HG03571 (cell line): ENCODE results near the gene SMPD4.
"Not testable (repeated sequence)": the region's sequence is repeated elsewhere in the genome, so short reads cannot be mapped to it uniquely, and the experiment has no call there.

Source experiments
- ATAC-seq: cut with Tn5 transposase; IDR thresholded peaks from one replicate; pipeline ENCODE4 v1.9.1; 2021; ENCODE audit not compliant: unreplicated experiment

SMPD4 gene, protein sequence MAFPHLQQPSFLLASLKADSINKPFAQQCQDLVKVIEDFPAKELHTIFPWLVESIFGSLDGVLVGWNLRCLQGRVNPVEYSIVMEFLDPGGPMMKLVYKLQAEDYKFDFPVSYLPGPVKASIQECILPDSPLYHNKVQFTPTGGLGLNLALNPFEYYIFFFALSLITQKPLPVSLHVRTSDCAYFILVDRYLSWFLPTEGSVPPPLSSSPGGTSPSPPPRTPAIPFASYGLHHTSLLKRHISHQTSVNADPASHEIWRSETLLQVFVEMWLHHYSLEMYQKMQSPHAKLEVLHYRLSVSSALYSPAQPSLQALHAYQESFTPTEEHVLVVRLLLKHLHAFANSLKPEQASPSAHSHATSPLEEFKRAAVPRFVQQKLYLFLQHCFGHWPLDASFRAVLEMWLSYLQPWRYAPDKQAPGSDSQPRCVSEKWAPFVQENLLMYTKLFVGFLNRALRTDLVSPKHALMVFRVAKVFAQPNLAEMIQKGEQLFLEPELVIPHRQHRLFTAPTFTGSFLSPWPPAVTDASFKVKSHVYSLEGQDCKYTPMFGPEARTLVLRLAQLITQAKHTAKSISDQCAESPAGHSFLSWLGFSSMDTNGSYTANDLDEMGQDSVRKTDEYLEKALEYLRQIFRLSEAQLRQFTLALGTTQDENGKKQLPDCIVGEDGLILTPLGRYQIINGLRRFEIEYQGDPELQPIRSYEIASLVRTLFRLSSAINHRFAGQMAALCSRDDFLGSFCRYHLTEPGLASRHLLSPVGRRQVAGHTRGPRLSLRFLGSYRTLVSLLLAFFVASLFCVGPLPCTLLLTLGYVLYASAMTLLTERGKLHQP

GRCh38 chr2:130181325-130181879 is at the start of gene SMPD4:
Gene SMPD4, minus strand, starts transcription at chr2:130181602. Its CDS starts 5,010 bp downstream, at chr2:130176592.
- ATAC-seq: peak; percentile 60

DNA sequence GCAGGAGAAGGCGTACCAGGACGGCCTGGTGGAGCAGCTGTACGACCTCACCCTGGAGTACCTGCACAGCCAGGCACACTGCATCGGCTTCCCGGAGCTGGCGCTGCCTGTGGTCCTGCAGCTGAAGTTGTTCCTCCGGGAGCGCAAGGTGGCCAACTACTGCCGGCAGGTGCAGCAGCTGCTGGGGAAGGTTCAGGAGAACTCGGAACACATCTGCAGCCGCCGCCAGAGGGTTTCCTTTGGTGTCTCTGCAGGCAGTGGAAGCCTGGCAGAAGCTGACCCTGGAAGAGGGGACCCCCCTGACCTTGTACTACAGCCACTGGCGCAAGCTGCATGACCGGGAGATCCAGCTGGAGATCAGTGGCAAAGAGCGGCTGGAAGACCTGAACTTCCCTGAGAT is 49.5 kb upstream of the SMPD4 start:
- not testable (repeated sequence) for ATAC-seq

- not testable (repeated sequence) for ATAC-seq
Observed at GRCh38 chr2:130230376-130230775, 49.0 kb upstream of the SMPD4 start.

GRCh38 chr2:130229161-130229510 is 47.7 kb upstream of the SMPD4 start:
- ATAC-seq: not testable (repeated sequence)

DNA sequence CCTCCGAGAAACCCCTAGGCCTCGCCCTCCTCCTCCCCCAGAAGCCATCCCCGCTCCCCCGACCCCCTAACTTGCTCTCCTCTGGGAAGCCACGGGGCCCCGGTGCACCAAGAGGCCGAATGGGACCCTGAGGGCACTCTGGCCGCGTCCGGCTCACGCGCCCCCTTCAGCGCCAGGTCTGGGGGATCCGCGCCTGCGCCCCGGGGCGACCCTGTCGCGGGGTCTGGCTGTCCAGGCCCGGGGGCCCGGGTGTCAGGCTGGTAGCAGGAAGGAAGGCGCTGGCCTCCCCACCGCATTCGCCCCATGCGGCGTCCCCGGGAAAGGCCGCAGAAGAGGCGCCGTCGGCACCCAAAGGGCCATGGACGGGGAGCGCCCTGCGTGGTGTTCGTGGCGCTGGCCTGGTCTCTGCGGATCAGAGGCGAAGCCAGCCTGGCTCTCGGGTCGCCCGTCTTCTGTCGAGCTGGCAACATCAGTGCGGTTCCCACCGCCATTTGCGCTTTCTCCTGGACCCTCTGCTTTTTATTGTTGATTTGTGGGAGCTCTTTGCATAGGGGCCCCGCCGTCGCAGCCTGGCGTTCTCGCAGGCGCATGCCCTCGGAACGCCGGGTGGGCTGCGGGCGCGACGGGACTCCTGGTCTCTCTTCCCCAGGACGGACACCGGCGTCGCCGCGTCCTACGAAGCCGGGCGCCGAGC is 47.2 kb upstream of the SMPD4 start:
- not testable (repeated sequence) for ATAC-seq

- ATAC-seq: not testable (repeated sequence)
Observed at GRCh38 chr2:130228005-130228404, 46.6 kb upstream of the SMPD4 start.

- not testable (repeated sequence) for ATAC-seq
Observed at GRCh38 chr2:130222523-130222922, 41.1 kb upstream of the SMPD4 start.

DNA sequence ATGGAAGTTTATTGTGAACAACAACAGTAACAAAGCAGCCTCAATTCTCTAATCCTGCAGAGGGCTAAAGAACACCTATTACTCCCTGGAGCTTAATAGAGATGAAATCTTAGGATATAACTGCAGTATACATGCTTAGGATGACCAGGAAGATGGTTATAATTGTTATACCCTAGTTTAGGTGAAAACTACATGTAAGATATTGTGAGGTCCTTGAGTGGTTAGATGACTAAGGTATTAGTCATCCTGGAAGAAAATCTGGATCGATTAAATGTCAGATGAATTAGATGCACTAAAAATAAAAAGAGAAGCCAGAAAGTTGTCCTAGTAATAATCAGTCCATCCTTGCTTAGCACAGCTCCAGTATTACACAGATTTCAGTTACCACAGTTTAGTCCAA is 39.1 kb upstream of the SMPD4 start:
- not testable (repeated sequence) for ATAC-seq

- ATAC-seq: not testable (repeated sequence)
Observed at GRCh38 chr2:130219147-130219546, 37.7 kb upstream of the SMPD4 start.

DNA sequence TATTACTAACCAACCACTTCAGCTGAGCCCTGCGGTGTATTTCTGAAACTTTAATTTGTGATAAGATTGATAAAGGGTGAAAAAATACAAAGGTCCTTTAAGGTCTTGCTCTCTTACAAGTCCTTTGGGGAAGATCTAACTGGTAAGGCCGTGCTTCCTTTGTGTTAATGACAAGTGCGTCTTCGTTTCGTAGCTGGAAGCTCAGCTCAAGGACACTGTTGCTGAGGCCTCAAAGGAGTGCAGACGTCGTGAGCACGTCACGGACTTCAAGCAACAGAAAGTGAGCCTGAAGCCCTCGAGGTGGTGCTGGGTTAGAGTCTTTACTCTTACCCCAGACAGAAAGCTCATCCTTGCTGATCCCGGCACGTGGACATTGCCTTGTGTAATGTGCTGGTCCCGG is 25.6 kb upstream of the SMPD4 start:
- ATAC-seq: not testable (repeated sequence)

DNA sequence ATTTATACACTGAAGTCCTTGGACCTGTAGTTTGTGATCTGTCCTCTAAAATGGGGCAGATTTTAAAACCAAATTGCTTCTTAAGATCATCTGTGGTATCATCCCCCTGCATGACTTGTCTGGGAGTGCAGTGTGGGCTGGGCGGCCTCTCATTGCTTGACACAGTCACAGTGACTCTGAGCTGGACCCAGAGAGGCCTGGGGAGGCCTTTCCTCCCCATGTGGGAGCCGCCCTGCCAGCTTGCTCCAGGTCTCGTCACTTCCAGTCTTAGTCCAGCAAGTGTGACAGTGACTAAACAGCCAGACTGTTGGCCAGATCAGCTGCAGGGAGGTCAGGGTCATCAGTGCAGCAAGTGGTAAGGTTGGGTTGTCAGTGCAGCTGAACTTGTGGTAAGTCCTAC is 21.7 kb upstream of the SMPD4 start:
- ATAC-seq: not testable (repeated sequence)

- not testable (repeated sequence) for ATAC-seq
Observed at GRCh38 chr2:130202518-130202917, 21.1 kb upstream of the SMPD4 start.

GRCh38 chr2:130198343-130198742 is 16.9 kb upstream of the SMPD4 start, which contains the start of gene TUBA3E:
Gene TUBA3E, minus strand, starts transcription at chr2:130198439. Its CDS starts 79 bp downstream, at chr2:130198360.
- ATAC-seq: no peak

DNA sequence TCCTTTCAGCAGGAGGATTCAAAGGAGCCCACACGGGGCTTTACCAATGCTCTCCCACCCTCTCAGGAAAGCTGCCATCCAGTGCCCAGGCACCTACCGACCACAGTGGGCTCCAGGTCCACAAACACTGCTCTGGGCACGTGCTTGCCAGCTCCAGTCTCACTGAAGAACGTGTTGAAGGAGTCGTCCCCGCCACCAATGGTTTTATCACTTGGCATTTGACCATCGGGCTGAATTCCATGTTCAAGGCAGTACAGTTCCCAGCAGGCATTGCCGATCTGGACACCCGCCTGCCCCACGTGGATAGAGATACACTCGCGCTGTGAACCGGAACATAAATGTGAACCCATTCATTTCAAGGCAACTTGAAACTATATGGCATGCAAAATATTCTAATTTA is 14.7 kb upstream of the SMPD4 start:
- ATAC-seq: not testable (repeated sequence)

GRCh38 chr2:130195089-130195635 is 13.8 kb upstream of the SMPD4 start:
- ATAC-seq: not testable (repeated sequence)

DNA sequence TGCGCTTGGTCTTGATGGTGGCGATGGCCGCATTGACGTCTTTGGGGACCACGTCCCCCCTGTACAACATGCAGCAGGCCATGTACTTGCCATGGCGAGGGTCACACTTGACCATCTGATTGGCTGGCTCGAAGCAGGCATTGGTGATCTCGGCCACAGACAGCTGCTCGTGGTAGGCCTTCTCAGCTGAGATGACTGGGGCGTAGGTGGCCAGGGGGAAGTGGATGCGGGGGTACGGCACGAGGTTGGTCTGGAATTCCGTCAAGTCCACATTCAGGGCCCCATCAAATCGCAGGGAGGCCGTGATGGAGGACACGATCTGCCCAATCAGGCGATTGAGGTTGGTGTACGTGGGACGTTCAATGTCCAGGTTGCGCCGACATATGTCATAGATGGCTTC is 12.4 kb upstream of the SMPD4 start:
- ATAC-seq: not testable (repeated sequence)

DNA sequence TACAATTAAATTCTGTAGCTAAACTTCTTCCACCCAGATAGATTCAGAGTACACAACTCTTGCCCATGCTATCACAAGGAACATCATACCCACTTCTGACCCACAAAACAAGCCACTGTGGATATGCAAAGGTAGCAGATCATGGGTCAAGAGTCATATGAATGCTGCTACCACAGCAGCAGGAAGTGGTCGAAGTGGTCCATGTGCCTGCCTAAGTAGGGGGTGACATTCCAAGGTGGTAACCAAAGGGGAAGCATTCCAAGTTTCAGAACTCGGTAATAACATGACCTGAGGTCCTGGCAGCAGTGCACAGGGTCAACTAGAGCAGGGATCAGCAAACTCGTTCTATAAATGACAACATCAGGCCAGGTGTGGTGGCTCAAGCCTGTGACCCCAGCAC is 11.0 kb upstream of the SMPD4 start:
- ATAC-seq: not testable (repeated sequence)

DNA sequence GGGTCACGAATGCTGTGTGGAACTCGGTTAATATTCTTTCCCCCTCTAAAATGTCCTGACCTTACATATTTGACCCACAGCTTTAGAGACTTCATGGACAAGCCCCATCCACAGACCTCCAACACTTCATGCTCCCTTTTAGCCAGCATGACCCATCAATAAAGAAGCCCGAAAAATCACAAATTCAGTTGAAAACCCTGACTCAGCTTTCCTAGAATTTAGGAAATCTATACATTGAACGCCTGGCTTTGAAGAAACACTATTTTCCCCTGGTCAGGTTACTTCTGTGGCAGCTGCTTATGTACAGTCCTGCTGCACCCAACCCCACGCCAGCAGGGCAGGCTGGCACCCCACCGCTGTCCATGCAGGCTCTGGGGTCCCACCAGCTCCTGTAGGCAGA is 9.9 kb upstream of the SMPD4 start:
- not testable (repeated sequence) for ATAC-seq

DNA sequence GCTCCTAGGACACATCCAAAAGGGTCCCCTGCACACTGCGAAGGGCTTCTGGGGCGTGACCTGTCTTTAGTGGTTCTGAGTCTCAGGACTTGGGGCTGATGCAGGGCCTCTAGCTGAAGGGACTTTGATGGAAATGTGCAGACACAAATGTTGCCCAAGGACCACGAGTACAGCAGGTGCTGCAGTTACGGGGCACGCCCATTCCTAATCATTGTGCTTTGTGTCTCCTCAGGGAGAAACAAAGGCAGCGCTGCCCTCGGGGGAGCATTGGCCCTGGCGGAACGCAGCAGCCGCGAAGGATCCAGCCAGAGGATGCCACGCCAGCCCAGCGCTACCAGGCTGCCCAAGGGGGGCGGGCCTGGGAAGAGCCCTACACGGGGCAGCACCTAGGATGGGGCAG is 8.8 kb upstream of the SMPD4 start:
- ATAC-seq: no peak

- not testable (repeated sequence) for ATAC-seq
Observed at GRCh38 chr2:130188958-130189357, 7.6 kb upstream of the SMPD4 start.
